Lung microvascular endothelial cell (primary cell): ENCODE data around the gene SKOR2. TPM values are rescaled to one million over a fixed set of nuclear protein-coding genes. Genes with fewer than 3 reads are reported as not detected.

Experiments used
- total RNA-seq: library from RNA; depleted of rRNA; stranded (reverse); fragments of >200 nt; gene quantifications from 2 replicates; pipeline ENCODE4 v1.2.1, GENCODE V29; 2014

The SKOR2 gene
- total RNA-seq, 1 donor from 2014 or later, result not detected

Other genes starting within 250 kb of the SKOR2 start
- gene ELOA2, start 216.0 kb downstream of the SKOR2 start, total RNA-seq, result not detected in 2 replicates
- gene HDHD2, start 101.2 kb downstream of the SKOR2 start, total RNA-seq, result 8.7 and 12.1 TPM in 2 replicates
- gene IER3IP1, start 75.3 kb downstream of the SKOR2 start, total RNA-seq, result 36.2 and 55.2 TPM in 2 replicates